ENCODE measurements around the gene NXPH1. TPM values are rescaled to one million over a fixed set of nuclear protein-coding genes. Genes with fewer than 3 reads are reported as not detected.

The NXPH1 gene
- total and polyA plus RNA-seq, 9 of the 15 experiments (the other 6 are each of a cell fraction or from before 2014, with no cell fraction given) = 0.16 TPM; not detected in 8

DNA sequence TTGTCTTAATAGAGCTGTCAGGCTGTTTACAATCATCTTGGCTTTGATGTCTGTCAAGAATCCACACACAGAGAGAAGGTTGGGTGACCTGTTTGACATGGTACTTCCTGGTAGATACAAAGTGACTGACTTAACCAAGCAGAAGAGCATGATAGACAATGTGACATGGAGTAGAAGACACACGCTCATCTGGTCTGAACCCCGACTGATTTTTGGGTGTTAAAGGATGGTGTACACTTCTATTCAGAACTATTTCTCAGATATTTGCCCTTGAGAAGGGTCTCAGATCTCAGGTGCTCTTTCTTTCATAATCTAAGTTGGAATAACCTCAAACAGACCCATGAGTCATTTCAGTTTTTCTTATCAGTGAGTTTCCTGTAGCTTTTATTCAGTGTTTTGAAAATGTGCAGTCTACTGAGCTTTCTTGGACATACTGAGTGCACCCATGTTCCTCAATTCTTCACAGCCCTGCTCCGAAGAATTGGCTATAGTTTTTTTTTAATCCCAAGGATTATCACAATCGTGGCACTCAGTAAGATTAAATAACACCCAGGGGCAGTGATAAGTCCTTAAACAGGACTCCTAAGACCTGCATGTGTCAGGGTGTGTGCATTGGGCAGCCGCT, 46.4 kb upstream of the NXPH1 start:
- Histone ChIP-seq H3K79me2 (ENCODE audit: control insufficient read depth, insufficient read depth, low read length) (no peaks in the 10 kb centered on the region), H3K27me3 (ENCODE audit: control insufficient read depth in 2 of 2, insufficient read depth in 2 of 2, low read length in 2 of 2) (no peaks in the 10 kb centered on the region), H3K9ac (ENCODE audit: insufficient read depth in 1 of 2, low read depth in 2 of 2, low read length in 2 of 2) (peak overlapping the region; percentile 9 to 45; a peak in 3 of 4 replicates), H3K27ac (ENCODE audit: extremely low read depth, low read depth, low read length) (peak overlapping the region; percentile 62), H3K4me1 (replicated peaks in 1 of 2; ENCODE audit: control insufficient read depth in 2 of 2, insufficient read depth in 2 of 2, low read length in 2 of 2) (peaks cover 14 to 46% of the 10 kb centered on the region in 2 experiments), H3K9me1 (ENCODE audit: control insufficient read depth, insufficient read depth, low read length) (no peaks in the 10 kb centered on the region), H3K4me3 (no peak overlapping the region; the same call in 1 of the 2 replicates), H3K36me3 (ENCODE audit: control insufficient read depth, insufficient read depth, low read length) (no peaks in the 10 kb centered on the region), H3K9me3 (replicated peaks; ENCODE audit: control insufficient read depth, insufficient read depth, low read depth, low read length) (no peaks in the 10 kb centered on the region), H4K20me1 (replicated peaks; ENCODE audit: control insufficient read depth, insufficient read depth, low read length) (no peaks in the 10 kb centered on the region), H3K4me2 (ENCODE audit: insufficient read depth, low read length) (peak overlapping the region; percentile 60), H2AFZ (ENCODE audit: low read depth, low read length) (peak overlapping the region; percentile 78)
- 0% methylated on average over 5 of the region's 5 CpGs for WGBS (ENCODE audit: insufficient coverage, low coverage, missing lambda C conversion rate)
- peak; percentile 63 for ATAC-seq
- in situ Hi-C loops (cut with MboI) = no loop called here
- intact Hi-C loops (cut with micrococcal nuclease) = no loop called here
- CTCF ChIA-PET (ENCODE audit: low intra/inter-chr PET ratio) = no interaction called here
- peak; percentile 70 for FAIRE-seq
- peak in 3 of 4 experiments; percentile 21 to 66 (median 44) for DNase-seq (ENCODE audit: extremely low read depth in 1 of 4, low spot score in 3 of 4)
- POLR2A ChIA-PET = interaction anchor here (0.6 to 0.7 kb wide), 3 partner anchors 9 to 700 kb away, joined by 3 read pairs; no protein-coding TSS in a partner anchor
- BruUV-seq (replicated peaks) = no TSS peak
- TF ChIP-seq SMARCA4 (IDR thresholded peaks at IDR 0.05) = peak; percentile 85
- no peak for TF ChIP-seq JUNB (CRISPR knock-in tag; conservative IDR thresholded peaks at IDR 0.05)
- peak; percentile 53; the same call in 1 of the 2 replicates for TF ChIP-seq LEF1 (IDR thresholded peaks at IDR 0.05)
- no peak for TF ChIP-seq ZNF282 (CRISPR knock-in tag; IDR thresholded peaks at IDR 0.05)
- TF ChIP-seq SMAD4 (CRISPR knock-in tag; conservative IDR thresholded peaks at IDR 0.05) = 0 out of 2 replicates have a peak, but pooled peaks have one; percentile 42
- TF ChIP-seq, protein P1, sequence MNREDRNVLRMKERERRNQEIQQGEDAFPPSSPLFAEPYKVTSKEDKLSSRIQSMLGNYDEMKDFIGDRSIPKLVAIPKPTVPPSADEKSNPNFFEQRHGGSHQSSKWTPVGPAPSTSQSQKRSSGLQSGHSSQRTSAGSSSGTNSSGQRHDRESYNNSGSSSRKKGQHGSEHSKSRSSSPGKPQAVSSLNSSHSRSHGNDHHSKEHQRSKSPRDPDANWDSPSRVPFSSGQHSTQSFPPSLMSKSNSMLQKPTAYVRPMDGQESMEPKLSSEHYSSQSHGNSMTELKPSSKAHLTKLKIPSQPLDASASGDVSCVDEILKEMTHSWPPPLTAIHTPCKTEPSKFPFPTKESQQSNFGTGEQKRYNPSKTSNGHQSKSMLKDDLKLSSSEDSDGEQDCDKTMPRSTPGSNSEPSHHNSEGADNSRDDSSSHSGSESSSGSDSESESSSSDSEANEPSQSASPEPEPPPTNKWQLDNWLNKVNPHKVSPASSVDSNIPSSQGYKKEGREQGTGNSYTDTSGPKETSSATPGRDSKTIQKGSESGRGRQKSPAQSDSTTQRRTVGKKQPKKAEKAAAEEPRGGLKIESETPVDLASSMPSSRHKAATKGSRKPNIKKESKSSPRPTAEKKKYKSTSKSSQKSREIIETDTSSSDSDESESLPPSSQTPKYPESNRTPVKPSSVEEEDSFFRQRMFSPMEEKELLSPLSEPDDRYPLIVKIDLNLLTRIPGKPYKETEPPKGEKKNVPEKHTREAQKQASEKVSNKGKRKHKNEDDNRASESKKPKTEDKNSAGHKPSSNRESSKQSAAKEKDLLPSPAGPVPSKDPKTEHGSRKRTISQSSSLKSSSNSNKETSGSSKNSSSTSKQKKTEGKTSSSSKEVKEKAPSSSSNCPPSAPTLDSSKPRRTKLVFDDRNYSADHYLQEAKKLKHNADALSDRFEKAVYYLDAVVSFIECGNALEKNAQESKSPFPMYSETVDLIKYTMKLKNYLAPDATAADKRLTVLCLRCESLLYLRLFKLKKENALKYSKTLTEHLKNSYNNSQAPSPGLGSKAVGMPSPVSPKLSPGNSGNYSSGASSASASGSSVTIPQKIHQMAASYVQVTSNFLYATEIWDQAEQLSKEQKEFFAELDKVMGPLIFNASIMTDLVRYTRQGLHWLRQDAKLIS (CRISPR knock-in tag; IDR thresholded peaks at IDR 0.05) = no peak
- no peak for TF ChIP-seq ILK (tag; IDR thresholded peaks at IDR 0.05; ENCODE audit: borderline replicate concordance, low read depth)
- no peak for TF ChIP-seq SETDB1 (IDR thresholded peaks at IDR 0.05; ENCODE audit: low read length)
- TF ChIP-seq BDP1 (IDR thresholded peaks at IDR 0.05; ENCODE audit: insufficient read depth, insufficient read length) = no peak
- TF ChIP-seq RUNX1 (IDR thresholded peaks at IDR 0.05; ENCODE audit: low read depth) = no peak
- TF ChIP-seq, protein P2, sequence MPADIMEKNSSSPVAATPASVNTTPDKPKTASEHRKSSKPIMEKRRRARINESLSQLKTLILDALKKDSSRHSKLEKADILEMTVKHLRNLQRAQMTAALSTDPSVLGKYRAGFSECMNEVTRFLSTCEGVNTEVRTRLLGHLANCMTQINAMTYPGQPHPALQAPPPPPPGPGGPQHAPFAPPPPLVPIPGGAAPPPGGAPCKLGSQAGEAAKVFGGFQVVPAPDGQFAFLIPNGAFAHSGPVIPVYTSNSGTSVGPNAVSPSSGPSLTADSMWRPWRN (IDR thresholded peaks at IDR 0.05; ENCODE audit: low read depth) = no peak
- TF ChIP-seq NCOR1 (IDR thresholded peaks at IDR 0.05) = peak; percentile 61
- TF ChIP-seq, protein P3, sequence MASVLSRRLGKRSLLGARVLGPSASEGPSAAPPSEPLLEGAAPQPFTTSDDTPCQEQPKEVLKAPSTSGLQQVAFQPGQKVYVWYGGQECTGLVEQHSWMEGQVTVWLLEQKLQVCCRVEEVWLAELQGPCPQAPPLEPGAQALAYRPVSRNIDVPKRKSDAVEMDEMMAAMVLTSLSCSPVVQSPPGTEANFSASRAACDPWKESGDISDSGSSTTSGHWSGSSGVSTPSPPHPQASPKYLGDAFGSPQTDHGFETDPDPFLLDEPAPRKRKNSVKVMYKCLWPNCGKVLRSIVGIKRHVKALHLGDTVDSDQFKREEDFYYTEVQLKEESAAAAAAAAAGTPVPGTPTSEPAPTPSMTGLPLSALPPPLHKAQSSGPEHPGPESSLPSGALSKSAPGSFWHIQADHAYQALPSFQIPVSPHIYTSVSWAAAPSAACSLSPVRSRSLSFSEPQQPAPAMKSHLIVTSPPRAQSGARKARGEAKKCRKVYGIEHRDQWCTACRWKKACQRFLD (CRISPR knock-in tag; IDR thresholded peaks at IDR 0.05) = 0 out of 2 replicates have a peak, but pooled peaks have one; percentile 17
- TF ChIP-seq DMBX1 (CRISPR knock-in tag; IDR thresholded peaks at IDR 0.05; ENCODE audit: borderline replicate concordance) = no peak
- TF ChIP-seq KLF6 (CRISPR knock-in tag; IDR thresholded peaks at IDR 0.05; ENCODE audit: borderline replicate concordance) = no peak
